Measurements from ENCODE around the gene RABGAP1L.
"Not testable (repeated sequence)": the region's sequence is repeated elsewhere in the genome, so short reads cannot be mapped to it uniquely, and the experiment has no call there.

Gene RABGAP1L

DNA sequence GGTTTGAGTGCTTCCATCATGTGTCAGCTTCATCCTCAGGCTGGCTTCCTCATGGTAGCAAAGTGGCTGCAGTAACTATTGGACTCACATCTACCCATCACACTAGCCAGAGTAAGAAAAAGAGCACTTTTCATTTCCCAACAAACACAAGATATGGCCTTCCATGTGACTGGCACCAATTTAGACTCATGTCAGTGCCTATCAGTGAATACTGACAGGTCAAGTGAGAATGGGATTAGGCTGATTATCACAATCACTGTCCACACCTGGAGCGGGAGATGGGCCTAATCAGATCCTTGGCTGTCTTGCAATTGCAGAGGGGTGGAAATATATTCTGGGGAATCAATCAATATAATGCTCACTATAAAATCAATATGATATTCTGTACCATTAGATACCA lies 2.9 kb upstream of the RABGAP1L start:
- DNase-seq: no peak

DNA sequence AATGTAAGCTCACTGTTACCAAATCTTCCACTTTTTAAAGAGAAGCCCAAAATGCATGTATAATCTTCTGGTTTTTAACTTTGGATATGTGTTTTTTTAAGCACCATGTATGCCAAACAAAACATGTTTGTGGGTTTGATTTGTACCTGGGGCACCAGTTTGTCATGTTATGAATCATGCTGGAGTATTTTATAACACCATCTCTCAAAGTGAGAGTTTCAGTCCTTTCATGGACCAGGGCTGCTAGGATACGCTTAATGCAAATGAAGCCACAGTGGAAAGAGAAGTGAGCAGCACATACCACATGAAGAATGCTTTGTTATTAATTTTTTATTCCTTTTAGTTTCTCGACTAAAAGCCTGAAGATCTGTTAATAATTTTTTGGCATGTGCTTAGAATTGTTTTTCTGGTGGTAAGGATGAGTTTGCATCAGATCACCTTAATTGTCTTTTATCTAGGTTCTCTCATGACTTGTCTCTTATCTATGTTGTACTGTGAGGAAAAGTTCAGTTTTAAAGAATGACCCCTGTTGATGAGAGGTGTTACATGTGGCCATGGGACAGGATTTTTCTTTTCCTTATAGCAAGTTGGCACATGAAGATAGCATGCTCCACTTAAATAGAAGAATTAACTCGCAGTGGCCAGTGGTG lies 2.0 kb upstream of the RABGAP1L start:
- no peak for DNase-seq

DNA sequence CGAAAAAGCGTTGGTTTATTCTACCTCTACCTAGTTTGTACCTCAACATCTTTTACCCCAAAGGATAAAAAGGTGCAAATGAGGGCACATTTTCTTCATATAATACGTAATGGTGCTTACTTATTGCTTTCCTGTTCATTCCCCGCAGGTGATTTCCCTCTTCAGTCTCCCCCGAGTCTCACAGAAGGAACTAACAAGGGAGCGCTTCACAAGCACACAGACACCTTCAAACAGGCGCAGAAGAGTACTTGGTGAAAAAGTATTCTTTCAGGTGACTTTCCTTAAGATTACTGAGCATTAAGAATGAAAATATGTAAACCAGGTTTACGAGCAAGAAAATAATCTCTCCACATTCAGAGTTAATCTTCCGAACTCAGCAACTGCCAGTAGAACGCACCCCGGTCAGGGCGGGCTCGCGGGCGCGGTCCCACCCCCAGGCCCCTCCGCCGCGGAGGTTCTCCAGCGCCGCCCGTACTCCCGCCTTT lies 511 bp upstream of the RABGAP1L start:
- no peak for DNase-seq

DNA sequence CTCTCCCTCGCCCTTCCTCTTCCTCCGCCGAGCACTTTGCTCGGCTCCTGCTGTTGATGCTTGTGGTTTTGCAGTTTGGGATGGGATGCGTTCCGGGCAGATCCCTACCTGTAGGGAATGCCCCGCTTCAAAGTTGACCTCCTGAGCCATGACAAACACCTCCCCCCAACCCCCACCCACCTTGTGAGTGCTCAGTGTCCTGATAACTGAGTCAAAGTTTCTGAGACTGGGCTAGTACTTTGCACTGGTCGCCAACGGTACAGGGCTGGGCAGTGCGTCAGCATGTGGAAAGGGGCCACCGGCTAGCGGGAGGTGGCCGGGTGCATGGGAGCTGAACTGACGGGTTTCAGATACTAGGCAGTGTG lies 771 bp downstream of the RABGAP1L start:
- peak; percentile 20 for DNase-seq

DNA sequence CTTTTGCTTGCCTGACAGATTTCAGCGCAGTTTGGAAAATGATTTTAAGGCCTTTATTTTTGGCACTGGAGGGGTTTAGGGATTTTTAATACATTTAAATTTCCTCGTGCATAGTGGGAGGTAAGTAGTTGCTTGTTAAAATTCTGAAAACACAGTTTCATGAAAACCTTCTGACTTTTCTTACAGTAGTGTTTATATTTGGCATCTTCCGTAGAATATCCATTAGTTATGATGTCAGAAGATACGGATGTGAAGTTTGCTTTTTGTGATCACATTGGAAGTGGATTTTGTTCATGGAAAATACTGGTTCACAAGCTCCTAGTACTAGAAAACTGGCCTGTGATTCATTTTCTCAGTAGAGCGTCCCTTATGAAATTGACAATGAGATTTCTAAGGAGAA lies 1.3 kb downstream of the RABGAP1L start:
- DNase-seq: no peak

DNA sequence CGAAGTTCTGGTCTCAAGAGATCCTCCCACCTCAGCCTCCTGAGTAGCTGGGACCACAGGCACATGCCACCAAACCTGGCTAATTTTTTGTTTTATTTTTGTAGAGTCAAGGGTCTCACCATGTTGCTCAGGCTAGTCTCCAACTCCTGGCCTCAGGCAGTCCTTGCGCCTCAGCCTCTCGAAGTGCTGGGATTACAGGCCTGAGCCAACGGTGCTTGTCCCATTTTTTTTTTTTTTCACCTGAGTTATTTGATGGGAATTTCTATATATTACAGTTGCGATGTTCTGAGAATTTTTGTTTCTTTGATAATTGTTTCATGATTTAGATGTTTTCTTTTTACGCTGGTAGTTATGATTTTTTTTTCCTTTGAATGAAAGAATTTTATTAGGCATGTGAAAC lies 2.5 kb downstream of the RABGAP1L start:
- no peak for DNase-seq

DNA sequence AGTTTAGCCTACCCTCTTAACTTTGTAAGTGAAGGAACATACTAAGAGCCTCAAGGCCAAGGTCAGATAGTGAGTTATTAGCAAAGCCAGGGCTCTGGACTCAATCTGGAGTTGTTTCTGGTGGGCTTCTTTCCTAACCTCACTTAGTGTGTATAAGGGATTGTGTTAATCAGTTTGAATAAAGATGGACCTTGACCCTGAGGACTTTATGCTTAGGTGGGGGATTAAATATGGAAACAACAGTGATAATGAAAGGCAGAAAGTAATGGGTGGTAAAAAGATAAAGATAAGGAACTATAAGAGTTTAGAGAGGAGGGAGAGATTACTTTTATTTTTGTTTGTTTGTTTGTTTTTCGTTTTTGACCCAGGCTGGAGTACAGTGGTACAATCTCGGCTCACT lies 5.5 kb downstream of the RABGAP1L start:
- DNase-seq: no peak

DNA sequence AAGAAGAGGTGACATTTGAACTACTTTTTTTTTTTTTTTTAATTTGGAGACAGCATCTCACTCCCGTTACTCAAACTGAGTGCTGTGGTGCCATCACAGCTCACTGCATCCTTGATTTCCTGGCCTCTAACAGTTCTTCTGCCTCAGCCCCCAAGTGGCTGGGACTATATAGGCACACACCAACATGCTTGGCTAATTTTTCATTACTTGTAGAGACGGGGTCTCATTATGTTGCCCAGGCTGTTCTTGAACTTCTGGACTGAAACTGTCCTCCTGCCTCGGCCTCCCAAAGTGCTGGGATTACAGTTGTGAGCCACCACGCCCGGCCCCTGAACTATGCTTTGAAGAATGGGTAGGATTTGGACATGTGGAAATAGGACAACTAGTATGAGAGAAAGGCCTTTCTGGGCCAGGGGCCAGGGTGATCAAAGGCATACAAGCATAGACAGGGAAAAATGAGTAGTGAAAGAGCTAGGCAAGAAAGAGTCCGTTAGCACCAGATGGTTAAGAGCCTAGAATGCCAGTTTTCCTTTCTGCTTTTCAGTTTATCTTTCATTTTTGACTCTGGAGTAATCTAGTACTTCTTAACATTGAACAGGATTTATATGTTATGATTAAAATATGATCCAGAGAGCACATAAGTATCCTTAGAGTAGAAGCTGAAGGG lies 6.3 kb downstream of the RABGAP1L start:
- no peak for DNase-seq

DNA sequence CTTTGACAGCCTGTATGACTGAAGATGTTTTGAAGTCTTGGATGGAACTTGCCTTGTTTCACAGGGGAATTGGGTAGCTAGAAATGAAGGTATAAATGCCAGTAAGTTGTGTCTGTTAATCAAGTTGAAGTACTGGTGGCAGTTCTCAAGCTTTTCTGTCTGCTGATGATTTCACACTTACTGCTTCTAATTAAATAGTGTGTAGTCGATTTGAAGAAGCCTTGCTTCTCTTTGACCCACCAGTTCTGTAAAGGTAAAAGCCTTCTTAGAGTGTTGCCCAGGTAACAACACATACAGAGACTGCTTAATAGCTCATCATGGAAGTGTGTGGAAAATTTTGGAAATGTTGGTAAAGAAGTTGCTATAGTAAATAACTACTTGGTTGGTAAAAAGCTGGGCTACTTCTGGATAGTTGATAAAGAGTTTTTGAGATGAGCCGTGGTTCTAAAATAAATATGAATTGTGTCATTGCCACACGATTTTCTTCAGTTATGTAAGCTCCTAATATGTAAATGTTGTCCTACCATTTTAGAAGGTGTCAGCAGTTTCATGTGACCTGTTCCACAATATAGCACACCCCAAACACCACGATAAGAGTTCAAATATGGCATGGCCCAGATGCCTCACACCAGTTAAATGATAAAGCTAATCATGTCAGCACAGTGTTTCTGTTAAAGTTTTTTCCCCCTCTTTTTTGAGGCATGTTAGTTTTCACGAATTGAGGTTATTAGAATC lies 7.4 kb downstream of the RABGAP1L start:
- no peak for DNase-seq

DNA sequence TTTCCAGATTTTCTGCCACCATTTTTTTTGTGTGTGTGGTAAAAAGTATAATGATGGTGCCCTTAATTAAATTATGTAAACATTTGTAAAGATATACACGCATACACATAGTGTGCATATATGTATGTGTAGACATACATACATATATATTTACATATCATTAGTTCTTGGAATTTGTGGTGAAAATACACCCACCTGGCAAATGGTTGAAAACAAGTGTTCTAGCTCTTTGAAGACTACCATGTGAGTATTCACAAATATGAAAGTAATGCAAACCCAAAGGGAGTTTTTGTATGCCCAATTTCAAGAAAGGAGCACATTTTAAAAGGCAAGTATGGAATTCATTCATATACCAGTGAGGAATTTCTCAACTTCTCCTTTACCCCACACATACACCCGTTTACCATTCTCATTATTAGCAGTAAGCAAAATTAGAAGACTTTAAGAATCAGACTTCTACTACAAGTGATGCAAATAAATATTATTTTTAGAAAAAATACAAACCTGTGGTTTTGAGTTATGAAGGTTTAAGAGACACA lies 8.0 kb downstream of the RABGAP1L start:
- DNase-seq: no peak

DNA sequence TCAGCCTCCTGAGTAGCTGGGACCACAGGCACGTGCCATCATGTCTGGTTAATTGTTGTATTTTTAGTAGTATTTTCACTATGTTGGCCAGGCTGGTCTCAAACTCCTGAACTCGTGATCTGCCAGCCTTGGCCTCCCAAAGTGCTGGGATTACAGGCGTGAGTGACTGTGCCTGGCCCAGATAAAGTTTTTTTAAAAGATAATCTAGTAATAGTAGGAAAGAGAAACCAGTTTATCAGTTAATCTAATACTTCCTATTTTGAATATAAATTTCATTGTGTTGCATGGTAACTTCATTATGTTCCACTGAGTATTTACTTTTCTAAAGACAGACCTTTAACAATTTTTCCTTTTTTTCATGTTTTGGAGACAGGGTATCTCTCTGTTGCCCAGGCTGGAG lies 10.0 kb downstream of the RABGAP1L start:
- DNase-seq: no peak

DNA sequence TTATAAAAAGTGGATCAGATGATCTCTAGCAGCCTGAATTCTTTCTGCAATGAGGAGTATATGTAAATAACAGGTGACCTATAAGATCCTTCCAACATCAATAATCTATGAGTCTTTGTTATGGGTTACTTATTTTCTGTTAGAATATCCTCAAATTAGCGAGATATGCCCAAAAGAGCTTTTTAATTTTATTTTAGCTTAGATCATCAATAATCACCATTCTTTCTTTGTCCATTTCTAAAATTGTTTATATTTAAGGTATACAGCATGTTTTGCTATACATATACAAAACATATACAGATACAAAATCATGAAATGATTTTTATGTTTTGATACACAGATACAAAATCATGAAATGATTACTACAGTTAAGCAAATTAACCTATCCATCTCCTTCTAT lies 11.8 kb downstream of the RABGAP1L start:
- no peak for DNase-seq

DNA sequence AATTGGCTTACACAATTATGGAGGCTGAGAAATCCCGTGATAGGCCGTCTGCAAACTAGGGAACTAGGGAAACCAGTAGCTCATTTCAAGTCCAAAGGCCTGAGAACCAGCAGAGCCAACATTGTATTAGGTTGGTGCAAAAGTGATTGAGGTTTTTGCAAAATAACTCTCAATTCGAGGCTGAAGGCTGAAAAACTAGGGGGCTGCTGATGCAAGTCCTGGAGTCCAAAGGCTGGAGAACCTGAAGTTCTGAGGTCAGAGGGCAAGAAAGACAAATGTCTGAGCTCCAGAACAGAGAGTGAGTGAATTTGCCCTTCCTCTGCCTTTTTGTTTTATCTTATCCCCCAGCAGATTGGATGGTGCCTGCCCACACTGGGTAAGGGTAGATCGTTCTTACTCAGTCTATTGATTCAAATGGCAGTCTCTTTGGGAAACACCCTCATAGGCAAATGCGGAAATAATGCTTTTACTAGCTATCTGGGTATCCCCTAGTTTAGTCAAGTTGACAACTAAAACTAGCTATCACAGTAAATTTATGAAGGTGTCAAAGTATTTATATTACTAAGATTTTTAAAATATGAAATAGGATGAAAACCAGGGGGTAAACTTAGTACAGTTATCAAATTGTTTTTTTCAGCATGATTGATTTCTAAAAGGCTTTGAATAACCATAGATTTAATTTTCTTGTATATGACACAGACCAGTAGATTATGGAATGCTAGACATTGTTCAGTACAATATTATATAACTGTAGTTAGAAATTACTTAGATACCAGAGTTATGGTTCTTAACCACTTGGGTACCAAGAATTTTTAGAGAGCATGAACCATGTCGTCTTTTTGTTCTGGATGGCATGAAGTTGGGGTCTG lies 15.4 kb downstream of the RABGAP1L start:
- no peak for DNase-seq

DNA sequence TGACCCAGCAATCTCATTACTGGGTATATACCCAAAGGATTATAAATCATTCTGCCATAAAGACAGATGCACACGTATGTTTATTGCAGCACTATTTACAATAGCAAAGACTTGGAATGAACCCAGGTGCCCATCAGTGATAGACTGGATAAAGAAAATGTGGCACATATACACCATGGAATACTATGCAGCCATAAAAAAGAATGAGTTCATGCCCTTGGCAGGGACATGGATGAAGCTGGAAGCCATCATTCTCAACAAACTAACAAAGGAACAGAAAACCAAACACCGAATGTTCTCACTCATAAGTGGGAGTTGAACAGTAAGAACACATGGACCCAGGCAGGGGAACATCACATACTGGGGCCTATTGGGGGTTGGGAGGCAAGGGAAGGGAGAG lies 19.1 kb downstream of the RABGAP1L start:
- DNase-seq: not testable (repeated sequence)

DNA sequence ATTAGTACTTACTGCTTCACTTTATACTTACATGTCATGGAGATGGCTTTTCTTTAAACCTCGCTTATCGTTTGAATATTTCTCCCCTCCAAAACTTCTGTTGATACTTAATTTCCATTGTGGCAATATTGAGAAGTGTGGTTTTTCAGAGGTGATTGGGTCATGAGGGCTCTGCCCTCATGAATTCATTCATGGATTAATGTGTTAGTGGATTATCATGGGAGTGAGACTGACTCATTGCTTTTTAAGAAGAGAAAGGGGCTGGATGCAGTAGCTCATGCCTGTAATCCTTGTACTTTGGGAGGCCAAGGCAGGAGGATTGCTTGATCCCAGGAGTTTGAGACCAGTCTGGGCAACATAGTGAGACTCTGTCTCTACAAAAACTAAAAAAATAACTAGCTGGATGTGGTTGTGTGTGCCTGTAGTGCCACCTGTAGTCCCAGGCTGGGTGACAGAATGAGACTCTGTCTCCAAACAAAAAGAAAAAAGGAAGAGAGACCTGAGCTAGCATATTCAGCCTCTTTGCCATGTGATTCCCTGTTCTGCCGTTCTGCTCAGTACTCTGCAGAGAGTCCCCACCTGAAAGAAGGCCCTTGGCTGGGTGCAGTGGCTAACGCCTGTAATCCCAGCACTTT lies 30.2 kb downstream of the RABGAP1L start:
- no peak for DNase-seq

DNA sequence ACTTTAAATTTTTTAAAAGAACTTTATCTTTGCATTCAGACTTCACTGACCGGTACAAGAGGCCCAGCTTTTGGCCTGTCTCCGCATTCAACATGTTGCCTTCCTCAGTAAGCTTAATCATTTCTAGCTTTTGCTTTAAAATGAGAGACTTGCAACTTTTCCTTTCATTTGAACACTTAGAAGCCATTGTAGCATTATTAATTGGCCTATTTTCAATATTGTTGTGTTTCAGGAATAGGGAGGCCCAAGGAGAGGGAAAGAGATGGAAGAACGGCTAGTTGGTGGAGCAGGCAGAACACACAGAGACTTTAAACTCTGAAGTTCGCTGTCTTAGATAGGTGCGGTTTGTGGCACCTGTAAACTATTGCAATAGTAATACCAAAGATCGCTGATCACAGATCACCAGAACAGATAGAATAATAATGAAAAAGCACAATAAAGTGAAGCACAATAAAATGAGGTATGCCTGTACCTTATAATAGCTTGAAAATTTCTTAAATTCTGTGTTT lies 31.4 kb downstream of the RABGAP1L start:
- DNase-seq: no peak

DNA sequence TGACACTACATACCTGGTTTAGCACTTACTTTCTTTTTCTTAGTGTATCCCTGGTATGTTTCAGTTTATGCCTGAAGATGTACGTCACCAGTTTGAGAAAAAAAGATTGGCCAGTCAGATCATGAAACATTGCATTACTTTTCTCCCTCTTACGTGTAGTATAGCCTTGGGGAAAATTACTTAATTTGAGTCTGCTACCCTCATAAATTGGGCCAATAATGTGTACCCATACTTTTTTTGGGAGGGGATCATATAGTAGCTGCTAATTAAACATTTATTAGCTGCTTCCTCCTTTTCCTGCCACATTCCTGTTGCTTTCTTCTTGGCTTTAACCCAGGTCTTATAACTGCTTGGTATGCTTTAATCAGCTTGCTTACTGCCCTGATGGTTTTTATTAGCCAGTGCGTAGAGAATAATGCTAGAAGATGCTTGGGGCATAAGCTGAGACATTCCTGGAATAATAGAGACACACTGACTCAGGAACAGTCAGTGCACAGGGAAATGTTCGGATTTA lies 32.1 kb downstream of the RABGAP1L start:
- no peak for DNase-seq

DNA sequence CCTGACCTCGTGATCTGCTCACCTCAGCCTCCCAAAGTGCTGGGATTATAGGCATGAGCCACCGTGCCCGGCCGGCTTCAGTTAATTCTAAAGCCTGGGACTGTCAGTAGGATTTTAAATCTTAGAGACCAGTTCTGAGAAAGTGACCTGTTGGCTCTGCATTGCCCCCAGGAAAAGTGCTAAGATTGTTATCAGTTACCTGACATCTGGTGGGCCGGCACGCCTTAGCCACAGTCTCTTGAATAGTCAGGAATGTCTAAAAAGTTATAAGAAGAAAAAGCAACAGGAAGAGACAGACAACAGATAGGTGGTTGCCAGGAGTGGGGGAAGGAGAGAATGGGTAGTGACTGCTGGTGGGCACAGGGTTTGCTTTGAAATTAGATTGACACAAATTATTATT lies 35.1 kb downstream of the RABGAP1L start:
- DNase-seq: no peak

DNA sequence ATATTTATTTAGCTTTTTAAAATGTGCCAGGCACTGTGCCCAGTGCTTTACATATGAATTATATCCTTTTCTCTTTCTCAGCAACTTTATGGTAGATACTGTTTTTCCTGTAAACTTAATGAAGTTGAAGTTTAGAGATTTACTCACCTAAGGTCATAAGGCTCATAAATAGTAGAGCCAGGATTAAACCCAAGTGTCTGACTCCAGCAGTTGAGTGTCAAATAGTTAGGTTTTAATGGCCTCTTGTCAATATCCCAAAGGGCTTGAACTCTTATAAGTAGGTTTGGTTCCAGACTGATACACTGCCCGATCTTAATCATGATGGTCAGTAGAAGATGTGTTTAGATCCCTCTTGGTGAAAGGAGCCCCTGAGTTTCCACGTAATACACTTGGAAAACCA lies 37.8 kb downstream of the RABGAP1L start:
- DNase-seq: no peak

DNA sequence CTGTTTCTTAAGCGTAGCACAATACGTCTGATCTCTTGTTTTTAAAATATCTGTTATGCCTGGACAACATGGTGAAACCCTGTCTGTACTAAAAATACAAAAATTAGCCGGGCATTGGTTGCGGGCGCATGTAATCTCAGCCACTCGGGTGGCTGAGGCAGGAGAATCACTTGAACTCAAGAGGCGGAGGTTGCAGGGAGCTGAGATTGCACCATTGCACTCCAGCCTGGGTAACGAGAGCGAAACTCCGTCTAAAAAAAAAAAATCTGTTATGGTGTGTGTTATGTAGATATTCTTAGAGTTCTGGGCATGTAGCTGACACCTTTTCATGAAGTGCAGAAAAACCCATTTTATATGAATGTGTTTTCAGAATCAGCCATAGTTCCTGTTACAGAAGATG lies 38.2 kb downstream of the RABGAP1L start:
- DNase-seq: no peak

DNA sequence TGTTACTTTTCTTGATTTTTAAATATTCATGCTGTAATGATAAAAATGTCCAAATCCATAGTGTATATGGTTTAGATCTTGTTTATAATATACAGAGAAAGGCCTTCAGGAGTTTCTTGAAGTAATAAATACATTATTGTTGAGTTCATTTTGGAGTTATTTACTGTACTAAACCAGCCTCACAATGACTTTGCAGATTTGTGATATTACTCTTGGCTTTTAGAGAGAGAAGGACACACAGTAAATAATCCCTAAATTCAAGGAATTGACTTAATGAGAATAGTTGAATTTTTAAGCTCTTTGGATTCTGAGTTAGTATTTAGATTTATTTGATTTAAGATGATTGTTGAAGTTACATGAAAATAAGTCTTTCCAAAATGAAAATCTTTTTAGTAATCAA lies 38.9 kb downstream of the RABGAP1L start:
- no peak for DNase-seq

DNA sequence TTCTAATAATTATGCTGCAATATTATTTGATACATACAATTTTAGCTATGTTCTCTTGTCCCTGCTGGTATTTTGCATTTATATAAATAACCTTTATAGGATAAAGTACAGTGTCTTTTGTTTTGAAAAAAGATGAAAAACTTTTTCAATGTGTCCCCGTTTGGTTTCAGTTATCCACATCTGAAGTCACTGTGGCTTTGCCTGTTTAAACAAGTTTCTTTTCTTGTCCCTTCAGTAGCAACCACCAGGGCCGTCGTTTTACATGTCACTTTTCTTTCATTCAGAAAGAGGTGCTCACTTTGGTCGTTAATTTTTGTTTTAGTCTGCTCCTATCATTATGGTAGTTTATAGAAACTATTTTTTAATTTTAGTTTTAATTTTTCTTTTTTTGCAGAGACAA lies 41.4 kb downstream of the RABGAP1L start:
- no peak for DNase-seq
